CD8-positive, alpha-beta memory T cell (primary cell): ENCODE results near the gene PPP1R12B. TPM values are rescaled to one million over a fixed set of nuclear protein-coding genes. Genes with fewer than 3 reads are reported as not detected.
"Not testable (repeated sequence)": the region's sequence is repeated elsewhere in the genome, so short reads cannot be mapped to it uniquely, and the experiment has no call there.

Experiments used
- CTCF ChIA-PET: fragments of 350-600 bp; sonication (Branson Sonifier 250); formaldehyde crosslinking; loops from one replicate; lab custom pipeline; 2021; ENCODE audit warnings: antibody characterized with exemption; lab: Charles Lee
- POLR2A ChIA-PET: fragments of 350-600 bp; sonication (Branson Sonifier 250); formaldehyde crosslinking; loops from one replicate; lab custom pipeline; 2021; ENCODE audit warnings: antibody characterized with exemption; lab: Charles Lee
- DNase-seq, 5 donors: peaks; one replicate each; pipeline versions ENCODE4 v3.0.0 to v3.0.0-alpha.2; 2020 to 2022; ENCODE audit warnings: mixed read lengths in 1 of 5
- H3K27ac ChIP-seq: one replicate; pipeline ENCODE4 v1.7.0; 2013; ENCODE audit warnings: low read depth, mild to moderate bottlenecking, low read length, moderate library complexity
- H3K27me3 ChIP-seq: 2 replicates; pipeline ENCODE4 v1.7.0; 2013; ENCODE audit warnings: low read length, mild to moderate bottlenecking; ENCODE audit not compliant: insufficient read depth, poor library complexity, severe bottlenecking
- H3K36me3 ChIP-seq: 2 replicates; pipeline ENCODE4 v1.7.0; 2013; ENCODE audit warnings: mild to moderate bottlenecking, low read length, moderate library complexity; ENCODE audit not compliant: insufficient read depth
- H3K4me1 ChIP-seq: 2 replicates; pipeline ENCODE4 v1.7.0; 2013; ENCODE audit warnings: mild to moderate bottlenecking, low read length, moderate library complexity; ENCODE audit not compliant: insufficient read depth
- H3K4me3 ChIP-seq: 2 replicates; pipeline ENCODE4 v1.7.0; 2013; ENCODE audit warnings: mild to moderate bottlenecking, low read length
- H3K9me3 ChIP-seq: 2 replicates; pipeline ENCODE4 v1.7.0; 2013; ENCODE audit warnings: mild to moderate bottlenecking, low read length
- H3K27ac Mint-ChIP-seq, 8 donors: one replicate each; pipeline ENCODE4 v1.8.0; 2020 to 2021; ENCODE audit warnings: mixed read lengths in 8 of 8, mild to moderate bottlenecking in 6 of 8, inconsistent platforms in 3 of 8, moderate library complexity in 3 of 8
- H3K27me3 Mint-ChIP-seq, 2 donors: one replicate each; pipeline ENCODE4 v1.8.0; 2020 to 2021; ENCODE audit warnings: mixed read lengths in 2 of 2, mild to moderate bottlenecking in 1 of 2, moderate library complexity in 1 of 2
- H3K36me3 Mint-ChIP-seq, 3 donors: one replicate each; pipeline ENCODE4 v1.8.0; 2020 to 2021; ENCODE audit warnings: mixed read lengths in 3 of 3, inconsistent platforms in 1 of 3, mild to moderate bottlenecking in 1 of 3
- H3K4me1 Mint-ChIP-seq, 3 donors: one replicate each; pipeline ENCODE4 v1.8.0; 2020 to 2021; ENCODE audit warnings: mixed read lengths in 3 of 3, inconsistent platforms in 1 of 3, mild to moderate bottlenecking in 1 of 3
- H3K4me3 Mint-ChIP-seq, 7 donors: one replicate each; pipeline ENCODE4 v1.8.0; 2020 to 2021; ENCODE audit warnings: mixed read lengths in 7 of 7, mild to moderate bottlenecking in 6 of 7, moderate library complexity in 4 of 7, inconsistent platforms in 2 of 7
- H3K9me3 Mint-ChIP-seq, 5 donors: one replicate each; pipeline ENCODE4 v1.8.0; 2020 to 2022; ENCODE audit warnings: mixed read lengths in 5 of 5, mild to moderate bottlenecking in 3 of 5, moderate library complexity in 2 of 5, inconsistent platforms in 1 of 5
- polyA plus RNA-seq: library from polyadenylated mRNA; unstranded; fragments of 300-500 nt; fragmentation: Illumina TruSeq; gene quantifications from one replicate; pipeline ENCODE4 v1.2.3, GENCODE V29; 2021
- total RNA-seq, 2 experiments: library from RNA; stranded (reverse); gene quantifications; one replicate each; pipeline ENCODE4 v1.2.3, GENCODE V29; 2021

PPP1R12B gene
- total and polyA plus RNA-seq, 3 experiments from 2014 or later: 11.7 to 13.1 (median 11.9) TPM

DNA sequence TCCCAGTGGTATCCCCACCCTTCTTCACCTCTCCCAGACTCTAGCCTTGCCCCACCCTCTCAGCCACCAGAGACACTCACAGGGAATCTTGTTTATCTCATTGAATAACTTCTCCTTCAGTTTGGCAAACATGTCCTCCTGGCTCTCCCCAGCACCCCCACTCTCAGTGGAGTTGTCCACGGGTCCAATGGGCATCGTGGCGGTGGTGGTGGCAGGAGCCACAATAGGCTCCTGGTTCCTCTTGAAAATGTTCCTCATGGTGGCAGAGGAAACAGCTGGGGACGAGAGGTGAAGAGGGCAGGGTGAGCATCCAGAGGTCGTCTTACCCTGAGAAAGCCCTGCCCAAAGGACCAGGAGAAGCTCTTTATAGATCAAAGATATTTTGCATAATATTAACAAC, 257.0 kb downstream of the PPP1R12B start:
- no peaks in the 10 kb centered on the region for H3K27me3 ChIP-seq
- Mint-ChIP-seq H3K4me1 (no peaks in the 10 kb centered on the region), H3K4me3 (no peak overlapping the region), H3K9me3 (peaks cover 0 to 2% (median 0%) of the 10 kb centered on the region in 5 donors), H3K36me3 (peaks cover 4 to 12% (median 4%) of the 10 kb centered on the region in 3 donors), H3K27ac (peak overlapping the region in 1 of 8 donors; percentile 91), H3K27me3 (no peaks in the 10 kb centered on the region)
- POLR2A ChIA-PET: no interaction called here
- H3K4me3 ChIP-seq: no peak overlapping the region
- H3K27ac ChIP-seq: no peak overlapping the region
- CTCF ChIA-PET: no interaction called here
- DNase-seq: no peak
- H3K9me3 ChIP-seq: no peaks in the 10 kb centered on the region
- H3K36me3 ChIP-seq: no peaks in the 10 kb centered on the region
- H3K4me1 ChIP-seq: no peaks in the 10 kb centered on the region

DNA sequence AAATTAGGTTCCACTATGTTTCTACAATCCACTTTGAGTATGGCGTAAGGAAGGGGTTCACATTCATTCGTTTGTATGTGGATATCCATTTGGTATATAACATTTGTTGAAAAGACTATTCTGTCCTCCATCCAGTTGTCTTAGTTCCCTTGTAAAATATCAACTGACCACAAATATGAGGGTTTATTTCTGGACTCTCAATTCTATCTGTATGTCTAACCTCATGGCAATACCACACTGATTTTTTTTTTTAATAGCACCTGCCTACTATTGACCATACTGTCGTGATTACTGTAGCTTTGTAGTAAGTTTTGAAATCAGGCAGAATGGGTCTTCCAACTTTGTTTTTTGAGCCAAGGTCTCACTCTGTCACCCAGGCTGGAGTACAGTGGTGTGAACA, 263.5 kb downstream of the PPP1R12B start:
- H3K4me3 Mint-ChIP-seq, POLR2A ChIA-PET, H3K9me3 Mint-ChIP-seq, H3K27ac Mint-ChIP-seq, H3K36me3 ChIP-seq, H3K27me3 ChIP-seq, H3K4me1 ChIP-seq, H3K36me3 Mint-ChIP-seq, H3K27ac ChIP-seq, CTCF ChIA-PET, H3K9me3 ChIP-seq, H3K4me3 ChIP-seq, DNase-seq, H3K27me3 Mint-ChIP-seq: not testable (repeated sequence)
- H3K4me1 Mint-ChIP-seq: peaks cover 15 to 18% (median 16%) of the 10 kb centered on the region in 3 donors

DNA sequence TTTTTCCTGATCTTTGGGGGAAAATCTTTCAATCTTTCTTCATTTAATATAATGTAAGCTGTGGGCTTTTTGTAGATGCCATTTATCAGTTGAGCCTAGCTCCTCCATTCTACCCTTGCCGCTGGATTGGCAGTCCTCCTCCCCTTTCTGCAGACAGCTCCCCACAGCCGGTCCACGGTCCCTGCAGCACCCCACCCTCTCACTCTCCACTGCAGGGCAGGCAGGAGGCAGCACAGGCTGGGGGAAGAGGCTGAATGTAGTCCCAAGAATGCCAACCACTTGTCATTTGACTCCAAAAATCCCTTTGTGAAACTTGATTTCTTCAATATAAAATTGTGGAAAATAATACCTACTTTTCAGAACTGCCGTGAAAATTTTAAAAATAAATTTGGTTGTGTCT, 265.1 kb downstream of the PPP1R12B start:
- Mint-ChIP-seq H3K9me3 (no peaks in the 10 kb centered on the region), H3K4me1 (peaks cover 15 to 18% (median 16%) of the 10 kb centered on the region in 3 donors), H3K4me3 (no peak overlapping the region), H3K27me3 (peaks cover 5 to 22% of the 10 kb centered on the region in 2 donors), H3K27ac (no peak overlapping the region), H3K36me3 (no peaks in the 10 kb centered on the region)
- no peak overlapping the region for H3K27ac ChIP-seq
- H3K36me3 ChIP-seq: no peaks in the 10 kb centered on the region
- no peak for DNase-seq
- CTCF ChIA-PET: no interaction called here
- H3K4me1 ChIP-seq: peaks cover 5% of the 10 kb centered on the region
- POLR2A ChIA-PET: no interaction called here
- H3K27me3 ChIP-seq: no peaks in the 10 kb centered on the region
- no peaks in the 10 kb centered on the region for H3K9me3 ChIP-seq
- H3K4me3 ChIP-seq: no peak overlapping the region

DNA sequence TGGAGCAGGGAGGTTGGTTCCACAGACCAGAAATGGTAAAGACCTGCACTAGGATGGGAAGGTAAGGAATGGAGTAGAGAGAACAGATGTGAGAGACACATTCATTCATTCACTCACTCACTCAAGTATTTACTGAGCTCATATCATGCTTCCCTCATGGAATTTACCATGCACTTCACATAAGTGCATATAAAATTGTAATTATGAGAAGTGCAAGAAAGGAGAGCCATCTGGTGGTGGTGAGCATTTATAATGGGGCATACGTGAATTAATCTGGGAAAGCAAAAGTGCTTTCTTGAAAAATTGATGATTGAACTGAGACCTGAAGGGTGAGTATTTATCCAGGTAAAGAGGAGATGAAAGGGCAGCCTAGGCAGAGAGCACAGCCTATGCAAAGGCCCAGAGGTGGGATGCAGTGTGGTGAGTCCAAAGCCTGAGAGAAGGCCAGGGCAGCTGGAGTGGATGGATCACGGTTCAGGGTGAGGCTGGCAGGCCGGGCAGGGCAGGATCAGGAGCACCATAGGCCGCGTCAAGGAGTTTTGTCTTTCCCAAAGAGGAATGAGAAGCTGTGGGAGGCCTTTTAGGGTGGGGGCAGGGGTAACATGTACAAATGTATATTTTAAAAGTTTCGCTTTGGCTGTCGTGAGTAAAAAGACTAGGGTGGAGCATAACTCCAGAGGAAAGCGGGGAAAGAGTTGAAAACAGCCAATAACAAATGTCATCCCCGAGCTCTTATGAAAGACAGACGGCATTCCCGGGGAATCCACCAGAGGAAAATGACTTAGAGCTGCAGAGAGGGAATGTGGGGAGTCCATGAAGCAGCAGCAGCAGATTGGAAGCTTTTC, 266.1 kb downstream of the PPP1R12B start:
- POLR2A ChIA-PET, H3K27ac Mint-ChIP-seq, CTCF ChIA-PET, H3K4me3 Mint-ChIP-seq, H3K27ac ChIP-seq, H3K27me3 ChIP-seq, H3K36me3 ChIP-seq, H3K9me3 ChIP-seq, H3K4me1 ChIP-seq, H3K36me3 Mint-ChIP-seq, H3K4me3 ChIP-seq, H3K9me3 Mint-ChIP-seq, DNase-seq: not testable (repeated sequence)
- peaks cover 15 to 18% (median 16%) of the 10 kb centered on the region in 3 donors for H3K4me1 Mint-ChIP-seq
- H3K27me3 Mint-ChIP-seq: peaks cover 5 to 32% of the 10 kb centered on the region in 2 donors

DNA sequence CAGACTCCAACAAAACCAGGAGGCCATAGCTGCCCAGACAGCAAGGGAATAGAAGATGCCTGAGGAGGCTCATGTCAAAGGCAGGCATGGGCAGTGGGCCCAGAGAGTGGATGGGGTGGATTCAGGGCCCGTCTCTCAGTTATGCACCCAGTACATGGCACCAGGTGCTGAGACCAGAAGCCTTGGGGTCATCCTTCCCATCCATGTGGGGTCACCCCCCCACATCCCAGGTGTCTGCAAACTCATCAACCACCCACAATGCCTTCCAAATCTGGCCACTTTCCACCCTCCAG, 266.7 kb downstream of the PPP1R12B start:
- Mint-ChIP-seq H3K27ac (peak overlapping the region in 1 of 8 donors; percentile 18), H3K4me1 (peaks cover 15 to 18% (median 16%) of the 10 kb centered on the region in 3 donors), H3K27me3 (peaks cover 5 to 35% of the 10 kb centered on the region in 2 donors)
- H3K4me1 ChIP-seq, H3K27me3 ChIP-seq, H3K4me3 ChIP-seq, DNase-seq, H3K36me3 ChIP-seq, H3K27ac ChIP-seq, POLR2A ChIA-PET, H3K36me3 Mint-ChIP-seq, H3K9me3 Mint-ChIP-seq, CTCF ChIA-PET, H3K4me3 Mint-ChIP-seq, H3K9me3 ChIP-seq: not testable (repeated sequence)

DNA sequence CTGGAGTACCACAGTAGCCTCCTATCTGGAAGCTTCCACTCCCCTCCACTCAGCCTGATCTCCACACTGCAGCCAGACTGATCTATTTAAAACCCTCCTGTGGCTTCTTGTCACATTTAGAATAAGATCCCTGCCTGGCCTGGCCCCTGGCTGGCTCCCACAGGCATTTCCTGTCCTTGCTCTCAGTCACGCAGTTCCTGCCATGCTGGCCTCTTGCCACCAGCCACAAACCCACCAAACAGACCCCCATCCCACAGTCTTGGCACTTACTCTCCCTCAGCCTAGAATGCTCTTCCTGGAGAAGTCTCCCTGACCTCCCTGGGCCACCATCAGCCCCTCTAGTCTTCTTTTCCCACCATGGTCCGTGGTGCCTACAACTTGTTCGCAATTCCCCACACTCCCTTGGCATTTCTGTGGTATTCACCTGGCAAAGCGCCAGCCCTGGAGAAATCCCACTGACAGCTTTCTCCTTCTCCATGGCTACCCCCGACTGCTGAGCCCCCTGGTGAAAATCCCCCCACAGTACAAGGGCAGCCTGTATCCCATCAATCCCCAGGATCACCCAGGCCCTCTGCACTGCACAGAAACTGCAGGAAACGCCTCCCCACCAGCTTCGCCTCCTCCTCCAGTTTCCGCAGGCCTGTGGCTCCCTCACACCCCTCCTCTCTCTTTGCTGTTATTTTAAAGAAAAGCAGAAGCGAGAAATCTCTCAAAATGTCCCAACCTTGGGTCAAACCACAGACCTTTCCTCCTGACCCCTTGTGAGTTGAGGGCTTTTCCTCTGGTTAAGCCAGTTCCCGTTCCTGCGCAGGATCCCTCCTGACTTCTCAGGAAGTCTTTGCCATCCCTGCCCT, 267.2 kb downstream of the PPP1R12B start:
- Histone ChIP-seq H3K4me3 (no peak overlapping the region), H3K27ac (no peak overlapping the region), H3K9me3 (no peaks in the 10 kb centered on the region), H3K27me3 (no peaks in the 10 kb centered on the region), H3K4me1 (peaks cover 5% of the 10 kb centered on the region), H3K36me3 (no peaks in the 10 kb centered on the region)
- H3K4me3 Mint-ChIP-seq: peak overlapping the region in 1 of 7 donors; percentile 26
- POLR2A ChIA-PET: no interaction called here
- H3K36me3 Mint-ChIP-seq: no peaks in the 10 kb centered on the region
- peaks cover 8 to 39% of the 10 kb centered on the region in 2 donors for H3K27me3 Mint-ChIP-seq
- CTCF ChIA-PET: no interaction called here
- peaks cover 15 to 18% (median 16%) of the 10 kb centered on the region in 3 donors for H3K4me1 Mint-ChIP-seq
- H3K9me3 Mint-ChIP-seq: no peaks in the 10 kb centered on the region
- DNase-seq: no peak
- peak overlapping the region in 2 of 8 donors; percentile 18 to 38 for H3K27ac Mint-ChIP-seq

DNA sequence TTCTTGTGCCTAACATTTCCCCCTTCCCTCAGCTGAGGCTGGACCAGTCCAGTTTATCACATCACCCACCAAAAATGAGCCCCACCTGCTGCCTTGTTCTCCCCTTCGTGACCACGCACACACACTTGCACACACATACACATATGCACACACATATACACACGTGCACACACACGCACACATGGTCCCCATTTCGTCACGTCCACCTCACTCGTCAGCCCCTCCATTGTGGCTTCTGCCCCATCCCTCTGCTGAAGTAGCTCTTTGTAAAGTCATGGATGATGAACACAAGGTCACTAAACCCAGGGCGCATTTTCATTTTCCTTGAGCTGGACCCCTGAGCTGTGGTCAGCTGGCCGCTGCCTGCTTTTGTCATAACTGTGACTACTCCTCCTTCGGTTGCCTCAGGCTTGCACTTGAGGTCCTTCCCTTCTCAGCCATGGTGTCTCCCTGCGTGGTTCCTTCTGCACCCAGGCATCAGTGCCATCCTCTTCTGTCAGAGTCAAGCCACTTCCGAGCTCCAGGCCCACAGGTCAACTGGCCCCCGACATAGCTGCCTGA, 267.9 kb downstream of the PPP1R12B start:
- Histone ChIP-seq H3K27me3 (no peaks in the 10 kb centered on the region), H3K27ac (no peak overlapping the region), H3K9me3 (no peaks in the 10 kb centered on the region), H3K36me3 (no peaks in the 10 kb centered on the region), H3K4me3 (no peak overlapping the region), H3K4me1 (peaks cover 5% of the 10 kb centered on the region)
- Mint-ChIP-seq H3K27me3 (peaks cover 11 to 40% of the 10 kb centered on the region in 2 donors), H3K4me1 (peaks cover 15 to 18% (median 16%) of the 10 kb centered on the region in 3 donors), H3K9me3 (no peaks in the 10 kb centered on the region), H3K4me3 (no peak overlapping the region), H3K27ac (peak overlapping the region in 1 of 8 donors; percentile 2), H3K36me3 (no peaks in the 10 kb centered on the region)
- no peak for DNase-seq
- ChIA-PET CTCF (no interaction called here), POLR2A (no interaction called here)

DNA sequence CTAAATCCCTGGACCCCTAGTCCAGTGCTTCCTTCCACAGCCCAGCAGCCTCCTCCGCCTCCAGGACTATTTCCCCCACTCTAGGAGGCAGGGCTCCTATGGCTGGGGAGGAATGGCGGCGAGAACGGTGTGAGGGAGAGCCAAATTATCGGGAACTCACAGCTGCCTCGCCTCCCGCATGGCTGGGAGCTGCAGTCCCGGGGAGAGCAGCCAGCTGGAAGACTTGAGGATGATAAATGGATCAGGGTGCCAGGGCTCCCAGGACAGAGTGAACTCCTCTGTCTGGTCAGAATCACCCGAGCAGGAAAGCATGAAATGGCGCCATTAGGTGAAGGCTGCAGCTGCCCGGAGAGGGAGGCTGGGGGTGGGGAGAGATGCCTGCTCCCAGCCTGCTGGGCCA, 270.5 kb downstream of the PPP1R12B start:
- CTCF ChIA-PET, H3K27me3 ChIP-seq, H3K9me3 ChIP-seq, H3K4me1 ChIP-seq, H3K9me3 Mint-ChIP-seq, H3K27ac Mint-ChIP-seq, POLR2A ChIA-PET, DNase-seq, H3K27ac ChIP-seq, H3K36me3 ChIP-seq, H3K36me3 Mint-ChIP-seq, H3K4me3 ChIP-seq: not testable (repeated sequence)
- peak overlapping the region in 1 of 7 donors; percentile 13 for H3K4me3 Mint-ChIP-seq
- peaks cover 15 to 18% (median 16%) of the 10 kb centered on the region in 3 donors for H3K4me1 Mint-ChIP-seq
- peaks cover 15 to 40% of the 10 kb centered on the region in 2 donors for H3K27me3 Mint-ChIP-seq
